Esophagus muscularis mucosa (tissue), 3 donors: Measurements from ENCODE around the gene UBE2QL1.

Experiments
- EP300 ChIP-seq: sonication (generic); formaldehyde crosslinking; IDR thresholded peaks from one replicate; pipeline ENCODE4 v1.6.1; 2017; ENCODE audit warnings: antibody characterized with exemption
- TF ChIP-seq, protein P1 (sequence below), 3 experiments: fragments of 200-600 bp in 2 of 3; fragments of 450-650 bp in 1 of 3; sonication (generic) in 2 of 3; IDR thresholded peaks; one replicate each; pipeline ENCODE4 v1.5.1; 2017 to 2019; ENCODE audit warnings: antibody characterized with exemption in 3 of 3, mild to moderate bottlenecking in 2 of 3, moderate library complexity in 1 of 3

DNA sequence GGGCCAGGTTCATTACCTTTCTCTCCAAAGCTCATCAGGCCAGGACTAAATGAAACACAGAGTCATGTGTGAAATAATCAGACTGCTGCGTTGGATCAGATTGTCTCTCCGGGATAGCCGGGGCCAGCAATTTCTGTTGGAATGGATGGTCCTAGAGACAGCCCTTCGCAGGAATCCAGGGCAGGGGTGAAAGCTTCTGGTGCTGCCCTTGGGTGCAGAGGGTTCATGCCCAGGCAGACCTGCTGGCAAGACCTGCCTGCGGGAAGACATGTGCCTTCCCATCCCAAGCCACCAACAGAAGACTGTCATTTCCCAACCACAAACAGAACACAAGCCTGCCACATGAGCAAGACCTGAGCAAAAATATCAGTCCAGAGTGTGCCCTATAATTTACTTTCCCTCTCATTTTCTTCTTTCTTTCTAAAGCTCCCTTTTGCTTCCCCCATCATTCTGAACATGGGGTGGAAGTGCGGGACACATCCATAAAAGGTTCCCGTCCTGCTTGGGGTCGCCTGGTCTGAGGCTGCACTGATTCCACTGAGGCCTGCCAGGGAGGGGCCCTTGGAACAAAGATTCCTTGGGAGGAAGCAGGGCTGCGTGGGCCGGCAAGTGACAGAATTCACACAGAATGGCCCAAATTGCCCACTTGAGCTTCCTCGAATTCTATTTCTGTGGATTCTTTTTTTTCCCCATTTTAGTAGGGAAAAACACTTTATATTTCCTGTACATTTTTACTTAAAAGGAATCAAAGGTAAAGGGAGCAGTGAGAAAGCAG is 57.3 kb downstream of the UBE2QL1 start:
- TF ChIP-seq, protein P1, sequence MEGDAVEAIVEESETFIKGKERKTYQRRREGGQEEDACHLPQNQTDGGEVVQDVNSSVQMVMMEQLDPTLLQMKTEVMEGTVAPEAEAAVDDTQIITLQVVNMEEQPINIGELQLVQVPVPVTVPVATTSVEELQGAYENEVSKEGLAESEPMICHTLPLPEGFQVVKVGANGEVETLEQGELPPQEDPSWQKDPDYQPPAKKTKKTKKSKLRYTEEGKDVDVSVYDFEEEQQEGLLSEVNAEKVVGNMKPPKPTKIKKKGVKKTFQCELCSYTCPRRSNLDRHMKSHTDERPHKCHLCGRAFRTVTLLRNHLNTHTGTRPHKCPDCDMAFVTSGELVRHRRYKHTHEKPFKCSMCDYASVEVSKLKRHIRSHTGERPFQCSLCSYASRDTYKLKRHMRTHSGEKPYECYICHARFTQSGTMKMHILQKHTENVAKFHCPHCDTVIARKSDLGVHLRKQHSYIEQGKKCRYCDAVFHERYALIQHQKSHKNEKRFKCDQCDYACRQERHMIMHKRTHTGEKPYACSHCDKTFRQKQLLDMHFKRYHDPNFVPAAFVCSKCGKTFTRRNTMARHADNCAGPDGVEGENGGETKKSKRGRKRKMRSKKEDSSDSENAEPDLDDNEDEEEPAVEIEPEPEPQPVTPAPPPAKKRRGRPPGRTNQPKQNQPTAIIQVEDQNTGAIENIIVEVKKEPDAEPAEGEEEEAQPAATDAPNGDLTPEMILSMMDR (IDR thresholded peaks at IDR 0.05): no peak
- TF ChIP-seq EP300: no peak
